Measurements from ENCODE around the gene A2ML1.
"Not testable (repeated sequence)": the region's sequence is repeated elsewhere in the genome, so short reads cannot be mapped to it uniquely, and the experiment has no call there.

Gene A2ML1

GRCh38 chr12:8817856-8818255 lies 4.6 kb upstream of the A2ML1 start:
- DNase-seq (ENCODE audit: low read depth in 3 of 3): no peak

- DNase-seq (ENCODE audit: low read depth in 3 of 3): no peak
These were observed 3.9 kb upstream of the A2ML1 start for GRCh38 chr12:8818526-8818925.

- no peak for DNase-seq (ENCODE audit: low read depth in 3 of 3)
These were observed 2.8 kb upstream of the A2ML1 start for GRCh38 chr12:8819666-8819980.

- DNase-seq (ENCODE audit: low read depth in 3 of 3): not testable (repeated sequence)
These were observed 1.6 kb upstream of the A2ML1 start for GRCh38 chr12:8820676-8821407.

- DNase-seq (ENCODE audit: low read depth in 3 of 3): no peak
These were observed 830 bp upstream of the A2ML1 start for GRCh38 chr12:8821591-8821990.

GRCh38 chr12:8823565-8824300 lies 1.3 kb downstream of the A2ML1 start:
- DNase-seq (ENCODE audit: low read depth in 3 of 3): no peak

- DNase-seq (ENCODE audit: low read depth in 3 of 3): no peak
These were observed 5.3 kb downstream of the A2ML1 start for GRCh38 chr12:8827551-8828256.

- no peak for DNase-seq (ENCODE audit: low read depth in 3 of 3)
These were observed 6.1 kb downstream of the A2ML1 start for GRCh38 chr12:8828257-8829124.

GRCh38 chr12:8829125-8829518 lies 6.7 kb downstream of the A2ML1 start:
- no peak for DNase-seq (ENCODE audit: low read depth in 3 of 3)

- no peak for DNase-seq (ENCODE audit: low read depth in 3 of 3)
These were observed 7.2 kb downstream of the A2ML1 start for GRCh38 chr12:8829621-8830020.

GRCh38 chr12:8831116-8831515 lies 8.7 kb downstream of the A2ML1 start:
- no peak for DNase-seq (ENCODE audit: low read depth in 3 of 3)

GRCh38 chr12:8832500-8832899 lies 10.1 kb downstream of the A2ML1 start:
- no peak for DNase-seq (ENCODE audit: low read depth in 3 of 3)

- DNase-seq (ENCODE audit: low read depth in 3 of 3): no peak
These were observed 11.8 kb downstream of the A2ML1 start for GRCh38 chr12:8834230-8834629.

GRCh38 chr12:8837291-8837690 lies 14.9 kb downstream of the A2ML1 start:
- no peak for DNase-seq (ENCODE audit: low read depth in 3 of 3)

GRCh38 chr12:8840321-8840720 lies 17.9 kb downstream of the A2ML1 start:
- no peak for DNase-seq (ENCODE audit: low read depth in 3 of 3)

GRCh38 chr12:8840938-8841633 lies 18.7 kb downstream of the A2ML1 start:
- DNase-seq (ENCODE audit: low read depth in 3 of 3): no peak

- no peak for DNase-seq (ENCODE audit: low read depth in 3 of 3)
These were observed 19.4 kb downstream of the A2ML1 start for GRCh38 chr12:8841778-8842177.

GRCh38 chr12:8844665-8845064 lies 22.2 kb downstream of the A2ML1 start:
- no peak for DNase-seq (ENCODE audit: low read depth in 3 of 3)

- no peak for DNase-seq (ENCODE audit: low read depth in 3 of 3)
These were observed 23.9 kb downstream of the A2ML1 start for GRCh38 chr12:8846305-8846704.

- DNase-seq (ENCODE audit: low read depth in 3 of 3): no peak
These were observed 25.0 kb downstream of the A2ML1 start for GRCh38 chr12:8847435-8847834.

GRCh38 chr12:8849876-8850275 lies 27.5 kb downstream of the A2ML1 start:
- no peak for DNase-seq (ENCODE audit: low read depth in 3 of 3)

All from stimulated activated CD4-positive, alpha-beta T cell treated with anti-CD3 and anti-CD28 coated beads, TNF-alpha, amount 100 ng/mL, for 24 hours (primary cell).